ENCODE results near the gene TMEM119.

Gene TMEM119

GRCh38 chr12:108597559-108598471, at the start of gene TMEM119:
Gene TMEM119, minus strand, starts transcription at chr12:108598084. Its CDS starts 5,701 bp downstream, at chr12:108592383.
- DNase-seq (ENCODE audit: low read depth), result no peak

GRCh38 chr12:108646600-108647579, 49.0 kb upstream of the TMEM119 start:
- no peak for DNase-seq (ENCODE audit: low read depth)

- no peak for DNase-seq (ENCODE audit: low read depth)
Measured at GRCh38 chr12:108645686-108646599, 48.1 kb upstream of the TMEM119 start.

GRCh38 chr12:108644811-108645120, 46.9 kb upstream of the TMEM119 start:
- no peak for DNase-seq (ENCODE audit: low read depth)

GRCh38 chr12:108643941-108644810, 46.3 kb upstream of the TMEM119 start:
- DNase-seq (ENCODE audit: low read depth), result no peak

- DNase-seq (ENCODE audit: low read depth), result no peak
Measured at GRCh38 chr12:108642899-108643654, 45.2 kb upstream of the TMEM119 start.

GRCh38 chr12:108642269-108642870, 44.5 kb upstream of the TMEM119 start:
- DNase-seq (ENCODE audit: low read depth), result no peak

- no peak for DNase-seq (ENCODE audit: low read depth)
Measured at GRCh38 chr12:108641446-108642268, 43.8 kb upstream of the TMEM119 start.

- DNase-seq (ENCODE audit: low read depth), result no peak
Measured at GRCh38 chr12:108640802-108641445, 43.0 kb upstream of the TMEM119 start.

GRCh38 chr12:108638997-108639822, 41.3 kb upstream of the TMEM119 start:
- no peak for DNase-seq (ENCODE audit: low read depth)

- DNase-seq (ENCODE audit: low read depth), result no peak
Measured at GRCh38 chr12:108638141-108638827, 40.4 kb upstream of the TMEM119 start.

- DNase-seq (ENCODE audit: low read depth), result no peak
Measured at GRCh38 chr12:108637222-108637971, 39.5 kb upstream of the TMEM119 start.

GRCh38 chr12:108635997-108636808, 38.3 kb upstream of the TMEM119 start:
- no peak for DNase-seq (ENCODE audit: low read depth)

- DNase-seq (ENCODE audit: low read depth), result no peak
Measured at GRCh38 chr12:108635201-108635996, 37.5 kb upstream of the TMEM119 start.

Data from T-helper 22 cell (primary cell).